HEK293T (cell line): ENCODE data around the gene KCNMB4.

Source experiments
- ARNT ChIP-seq: fragments of 450-650 bp; IDR thresholded peaks from 2 replicates; pipeline ENCODE4 v1.6.1; 2017; ENCODE audit warnings: mild to moderate bottlenecking
- CTBP1 ChIP-seq: fragments of 450-650 bp; IDR thresholded peaks from 2 replicates; pipeline ENCODE4 v1.6.1; 2016; ENCODE audit warnings: borderline replicate concordance
- FOXA1 ChIP-seq: fragments of 450-650 bp; IDR thresholded peaks from 2 replicates; pipeline ENCODE4 v1.6.1; 2016; ENCODE audit warnings: mild to moderate bottlenecking
- FOXK2 ChIP-seq: fragments of 450-650 bp; IDR thresholded peaks from 2 replicates; pipeline ENCODE4 v1.6.1; 2016; ENCODE audit warnings: mild to moderate bottlenecking
- L3MBTL2 ChIP-seq: fragments of 450-650 bp; conservative IDR thresholded peaks from 2 replicates; pipeline ENCODE4 v1.6.1; 2016; ENCODE audit warnings: mild to moderate bottlenecking
- NFRKB ChIP-seq: fragments of 450-650 bp; IDR thresholded peaks from 2 replicates; pipeline ENCODE4 v1.6.1; 2016; ENCODE audit warnings: mild to moderate bottlenecking, moderate library complexity
- ZNF384 ChIP-seq: fragments of 450-650 bp; IDR thresholded peaks from 2 replicates; pipeline ENCODE4 v1.6.1; 2016

GRCh38 chr12:70355972-70356371 lies 10.1 kb upstream of the KCNMB4 start:
- TF ChIP-seq ARNT, result no peak
- no peak for TF ChIP-seq L3MBTL2
- no peak for TF ChIP-seq ZNF384
- no peak for TF ChIP-seq FOXA1
- TF ChIP-seq CTBP1, result no peak
- no peak for TF ChIP-seq NFRKB
- TF ChIP-seq FOXK2, result no peak
